Stomach (tissue), 9 donors: ENCODE data around the gene BEST1. TPM values are rescaled to one million over a fixed set of nuclear protein-coding genes. Genes with fewer than 3 reads are reported as not detected.
A peak's percentile ranks its signal among the peaks of the same experiment; 100 is the strongest.

Experiments
- DNase-seq, 2 donors: peaks; one replicate each; pipeline versions ENCODE4 v3.0.0 to v3.0.0-alpha.2; 2013 to 2019
- H3K27ac ChIP-seq, 5 donors: fragments of 200-600 bp in 4 of 5; sonication (generic) in 4 of 5; one replicate each; pipeline ENCODE4 v1.5.1; 2013 to 2019; ENCODE audit warnings: mild to moderate bottlenecking in 1 of 5, moderate library complexity in 1 of 5
- H3K27me3 ChIP-seq, 3 donors: fragments of 200-600 bp; sonication (generic); one replicate each; pipeline ENCODE4 v1.5.1; 2017 to 2019; ENCODE audit warnings: mixed run types in 1 of 3
- H3K36me3 ChIP-seq, 4 donors: fragments of 200-600 bp; sonication (generic); 1 replicate in 3 of 4; 2 replicates in 1 of 4; pipeline ENCODE4 v1.5.1; 2016 to 2019
- H3K4me1 ChIP-seq, 4 donors: fragments of 200-600 bp; sonication (generic); one replicate each; pipeline ENCODE4 v1.5.1; 2016 to 2019
- H3K4me3 ChIP-seq, 4 donors: fragments of 200-600 bp; sonication (generic) in 3 of 4; one replicate each; pipeline ENCODE4 v1.5.1; 2016 to 2019; ENCODE audit warnings: mild to moderate bottlenecking in 1 of 4
- H3K9me3 ChIP-seq, 4 donors: fragments of 200-600 bp; sonication (generic); one replicate each; pipeline ENCODE4 v1.5.1; 2016 to 2019
- EP300 ChIP-seq: sonication (generic); formaldehyde crosslinking; IDR thresholded peaks from one replicate; pipeline ENCODE4 v1.6.1; 2017; ENCODE audit warnings: antibody characterized with exemption
- POLR2A ChIP-seq, 4 donors: fragments of 450-650 bp; IDR thresholded peaks; one replicate each; pipeline ENCODE4 v1.6.1; 2016; ENCODE audit warnings: antibody characterized with exemption in 4 of 4, control low read depth in 2 of 4, mild to moderate bottlenecking in 1 of 4, moderate library complexity in 1 of 4
- POLR2AphosphoS5 ChIP-seq, 3 donors: sonication (generic); formaldehyde crosslinking; IDR thresholded peaks; one replicate each; pipeline ENCODE4 v1.6.1; 2016; ENCODE audit warnings: antibody characterized with exemption in 3 of 3
- WGBS, 5 donors: extraction: QIAGEN DNeasy Blood & Tissue Kit in 3 of 5; methylation state at CpG; one replicate each; pipeline versions ENCODE4 v1.1.5 to v1.1.7; 2013 to 2018; 5-methylcytosine and 5-hydroxymethylcytosine counted together
- intact Hi-C: fragments of 100-400 bp; cut with DNase I; formaldehyde crosslinking; loops from one replicate; pipeline ENCODE4 v1.15.1; 2023; ENCODE audit warnings: low total_unique reads
- polyA plus RNA-seq, 3 donors: library from polyadenylated mRNA; stranded (reverse); fragments of 200-250 nt; gene quantifications; one replicate each; pipeline ENCODE4 v1.2.3, GENCODE V29; 2013
- total RNA-seq, 5 donors: library from RNA; depleted of rRNA; stranded (reverse); fragments of >200 nt; gene quantifications; one replicate each; pipeline versions ENCODE4 v1.1.0 to v1.2.3, GENCODE V29; 2014 to 2016
- TF ChIP-seq, protein P1 (sequence below), 7 experiments: fragments of 450-650 bp in 4 of 7; fragments of 200-600 bp in 3 of 7; sonication (generic) in 3 of 7; IDR thresholded peaks; one replicate each; pipeline ENCODE4 v1.5.1; 2016 to 2019; ENCODE audit warnings: antibody characterized with exemption in 7 of 7, control low read depth in 2 of 7, mild to moderate bottlenecking in 1 of 7
- donor health status: healthy with polysubstance abuse.
- donor health status: Bipolar disorder and iron deficiency.
- donor health status: healthy.

BEST1 gene
- total and polyA plus RNA-seq, 8 donors, result 1.2 to 27.4 (median 3.7) TPM; not detected in 1

DNA sequence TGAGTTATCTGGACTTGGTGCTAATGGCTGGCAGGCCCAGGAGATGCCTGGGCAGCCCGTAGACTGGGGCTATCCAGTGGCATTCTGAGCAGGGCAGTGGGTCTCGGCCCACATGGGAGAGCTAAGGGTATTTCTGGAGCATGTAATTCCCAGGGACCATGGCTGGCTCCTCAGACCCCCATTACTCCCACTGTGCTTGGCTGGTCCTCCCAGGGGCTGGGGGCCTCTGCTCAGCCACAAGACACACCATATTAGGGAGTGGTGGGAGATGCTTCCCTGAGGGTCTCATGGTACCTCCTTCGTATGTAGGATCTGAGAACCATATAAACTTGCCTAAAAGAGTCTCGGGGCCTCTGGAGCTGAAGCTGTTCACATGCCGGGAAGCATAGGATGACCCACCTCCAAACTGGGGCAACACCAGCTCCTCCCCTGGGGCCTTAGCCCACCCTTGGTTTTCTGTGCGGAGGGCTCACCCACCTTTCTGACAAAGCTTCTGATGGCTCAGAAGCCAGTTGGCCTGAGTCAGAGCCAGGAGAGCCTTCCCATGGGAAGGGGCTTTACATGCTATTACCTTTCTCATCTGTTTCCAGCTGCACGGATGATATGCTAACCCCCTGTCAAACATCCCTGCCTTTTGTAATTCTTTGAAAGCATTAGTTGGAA, 26.8 kb downstream of the BEST1 start:
- peak overlapping the region; percentile 53 to 100 (median 99) for H3K27ac ChIP-seq

DNA sequence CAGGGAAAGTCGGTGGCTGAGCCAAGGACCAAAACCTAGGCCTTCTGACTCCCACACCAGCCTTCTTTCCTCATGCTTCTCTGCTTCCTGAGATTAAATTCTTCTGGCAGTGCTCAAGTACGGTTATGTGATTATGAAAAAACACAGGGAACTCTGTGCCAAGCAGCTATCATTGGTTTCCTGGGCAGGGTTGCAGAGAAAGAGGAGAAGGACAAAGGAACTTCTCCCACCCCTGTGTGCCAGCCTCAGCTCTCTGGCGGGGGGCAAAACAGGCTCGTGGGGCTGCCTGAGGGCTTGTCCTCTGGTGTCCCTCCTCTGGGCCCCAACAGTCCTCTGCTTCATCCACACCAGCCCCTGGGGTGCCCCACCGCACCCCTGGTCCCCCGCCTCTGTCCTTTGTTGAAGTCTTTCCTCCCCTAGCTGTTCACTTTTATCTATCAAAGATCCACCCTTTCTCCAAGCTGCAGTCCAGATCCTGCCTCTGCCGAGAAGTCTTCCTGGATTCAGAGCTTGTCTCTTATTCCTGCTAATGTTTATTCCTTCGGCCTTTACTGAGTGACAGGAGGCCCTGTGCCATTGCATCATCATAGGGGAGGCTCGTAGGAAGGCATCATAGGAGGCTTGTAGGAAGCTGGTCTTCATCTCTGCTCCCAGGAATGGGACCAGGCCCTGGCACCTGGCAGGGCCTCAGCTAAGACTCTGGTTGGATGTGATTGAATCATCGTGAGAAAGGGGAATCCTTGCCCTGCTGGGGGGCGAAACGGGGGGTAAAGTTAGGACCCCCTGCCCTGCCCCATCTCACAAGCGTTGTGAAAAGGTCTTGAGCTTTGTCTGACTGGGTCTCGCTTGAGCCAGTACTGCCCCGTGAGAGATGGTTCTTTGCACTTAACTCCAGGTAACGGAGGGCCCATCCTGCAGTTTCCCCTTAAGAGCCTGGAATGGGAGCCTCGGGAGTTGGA, 28.8 kb downstream of the BEST1 start:
- 57 to 67% (median 62%) methylated on average over 17 of the region's 17 CpGs for WGBS, 5 donors
- no peaks in the 10 kb centered on the region for H3K9me3 ChIP-seq
- intact Hi-C loops, result no loop called here
- no peak overlapping the region for H3K4me3 ChIP-seq
- peak in 1 of 2 donors; percentile 60 for DNase-seq
- no peaks in the 10 kb centered on the region for H3K27me3 ChIP-seq
- H3K36me3 ChIP-seq, result no peaks in the 10 kb centered on the region
- peaks cover 54 to 68% (median 57%) of the 10 kb centered on the region in 4 donors for H3K4me1 ChIP-seq
- peak overlapping the region; percentile 87 to 100 (median 99) for H3K27ac ChIP-seq
- TF ChIP-seq POLR2A (IDR thresholded peaks at IDR 0.05) (no peak), EP300 (no peak), POLR2AphosphoS5 (IDR thresholded peaks at IDR 0.05) (peak in 2 of 3 donors; percentile 40 to 54)
- TF ChIP-seq, protein P1, sequence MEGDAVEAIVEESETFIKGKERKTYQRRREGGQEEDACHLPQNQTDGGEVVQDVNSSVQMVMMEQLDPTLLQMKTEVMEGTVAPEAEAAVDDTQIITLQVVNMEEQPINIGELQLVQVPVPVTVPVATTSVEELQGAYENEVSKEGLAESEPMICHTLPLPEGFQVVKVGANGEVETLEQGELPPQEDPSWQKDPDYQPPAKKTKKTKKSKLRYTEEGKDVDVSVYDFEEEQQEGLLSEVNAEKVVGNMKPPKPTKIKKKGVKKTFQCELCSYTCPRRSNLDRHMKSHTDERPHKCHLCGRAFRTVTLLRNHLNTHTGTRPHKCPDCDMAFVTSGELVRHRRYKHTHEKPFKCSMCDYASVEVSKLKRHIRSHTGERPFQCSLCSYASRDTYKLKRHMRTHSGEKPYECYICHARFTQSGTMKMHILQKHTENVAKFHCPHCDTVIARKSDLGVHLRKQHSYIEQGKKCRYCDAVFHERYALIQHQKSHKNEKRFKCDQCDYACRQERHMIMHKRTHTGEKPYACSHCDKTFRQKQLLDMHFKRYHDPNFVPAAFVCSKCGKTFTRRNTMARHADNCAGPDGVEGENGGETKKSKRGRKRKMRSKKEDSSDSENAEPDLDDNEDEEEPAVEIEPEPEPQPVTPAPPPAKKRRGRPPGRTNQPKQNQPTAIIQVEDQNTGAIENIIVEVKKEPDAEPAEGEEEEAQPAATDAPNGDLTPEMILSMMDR (IDR thresholded peaks at IDR 0.05), result no peak

More for the DNA sequence above, 26.8 kb downstream of the BEST1 start:
- DNase-seq, result no peak
- Histone ChIP-seq H3K27me3 (no peaks in the 10 kb centered on the region), H3K4me3 (peak overlapping the region in 1 of 4 donors; percentile 17), H3K36me3 (no peaks in the 10 kb centered on the region), H3K9me3 (no peaks in the 10 kb centered on the region), H3K4me1 (peaks cover 70 to 82% (median 75%) of the 10 kb centered on the region in 4 donors)
- 58 to 75% (median 62%) methylated on average over 6 to 7 of the region's 7 CpGs for WGBS, 5 donors
- no peak for TF ChIP-seq POLR2A (IDR thresholded peaks at IDR 0.05)
- no peak for TF ChIP-seq POLR2AphosphoS5 (IDR thresholded peaks at IDR 0.05)
- TF ChIP-seq, protein P1 (IDR thresholded peaks at IDR 0.05), result no peak
- no peak for TF ChIP-seq EP300
- intact Hi-C loops, result no loop called here

DNA sequence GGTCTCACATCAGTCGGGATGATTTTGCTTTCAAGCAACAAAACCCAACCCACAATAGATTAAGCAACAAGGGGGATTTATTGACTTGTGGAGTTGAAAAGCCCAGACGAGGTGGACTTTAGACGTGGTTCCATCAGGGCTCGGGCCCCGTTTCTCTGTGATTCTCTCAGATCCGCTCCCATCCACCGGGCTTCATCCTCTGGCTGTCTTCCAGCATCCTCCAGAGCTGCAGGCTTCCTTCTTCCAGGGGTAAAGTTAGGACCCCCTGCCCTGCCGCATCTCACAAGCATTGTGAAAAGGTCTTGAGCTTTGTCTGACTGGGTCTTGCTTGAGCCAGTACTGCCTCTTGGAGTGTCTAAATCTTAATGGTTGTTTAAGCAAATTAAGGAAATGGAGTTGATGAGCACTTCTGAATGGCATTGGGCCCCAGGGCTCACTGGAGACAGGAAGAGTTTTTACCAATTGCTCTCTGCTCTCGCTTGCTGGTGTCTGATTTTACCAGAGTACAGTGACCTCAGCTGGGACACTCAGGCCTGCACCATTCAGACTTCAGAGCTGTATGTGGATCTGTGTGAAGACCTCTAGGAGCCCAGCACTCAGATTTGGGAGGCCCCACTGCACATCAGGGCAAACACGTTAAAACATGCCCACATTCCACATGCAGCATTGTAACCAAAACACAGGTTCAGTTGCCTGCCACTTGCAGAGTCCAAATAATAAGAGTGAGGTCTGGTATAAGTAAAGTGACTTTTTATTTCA, 30.8 kb downstream of the BEST1 start:
- Histone ChIP-seq H3K4me3 (no peak overlapping the region), H3K36me3 (no peaks in the 10 kb centered on the region), H3K27ac (peak overlapping the region in 1 of 5 donors; percentile 99), H3K27me3 (no peaks in the 10 kb centered on the region), H3K4me1 (peaks cover 37 to 55% (median 43%) of the 10 kb centered on the region in 4 donors), H3K9me3 (no peaks in the 10 kb centered on the region)
- WGBS, 5 donors, result 72 to 86% (median 79%) methylated on average over 10 of the region's 10 CpGs
- no peak for DNase-seq
- no peak for TF ChIP-seq POLR2A (IDR thresholded peaks at IDR 0.05)
- TF ChIP-seq, protein P1 (IDR thresholded peaks at IDR 0.05), result no peak
- no peak for TF ChIP-seq EP300
- no peak for TF ChIP-seq POLR2AphosphoS5 (IDR thresholded peaks at IDR 0.05)
- intact Hi-C loops, result no loop called here

DNA sequence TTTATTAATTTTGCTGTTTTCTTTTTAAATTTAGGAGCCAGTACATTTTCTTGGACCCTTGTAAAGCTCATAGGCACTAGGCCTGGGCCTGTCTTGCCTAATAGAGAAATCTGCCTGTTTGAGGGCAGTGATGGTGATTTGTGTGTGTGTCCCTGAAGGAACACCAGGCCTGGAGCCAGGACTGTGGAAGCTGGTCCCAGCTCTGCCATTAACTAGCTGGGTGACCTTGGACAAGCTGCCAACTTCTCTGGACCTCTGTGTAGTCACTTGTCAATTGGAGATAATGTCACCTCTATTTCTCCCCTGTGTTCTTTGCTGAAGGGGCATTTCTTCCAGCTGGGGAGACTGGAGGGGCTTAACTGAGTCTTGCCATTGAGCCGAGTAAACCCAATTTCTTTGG, 33.3 kb downstream of the BEST1 start:
- TF ChIP-seq POLR2A (IDR thresholded peaks at IDR 0.05), result no peak
- no peak for TF ChIP-seq POLR2AphosphoS5 (IDR thresholded peaks at IDR 0.05)
- DNase-seq, result peak in 1 of 2 donors; percentile 64
- Histone ChIP-seq H3K27ac (peak overlapping the region in 2 of 5 donors; percentile 2 to 22), H3K4me1 (peaks cover 19 to 36% (median 24%) of the 10 kb centered on the region in 4 donors), H3K9me3 (peaks cover 0 to 5% (median 0%) of the 10 kb centered on the region in 4 donors), H3K4me3 (no peak overlapping the region), H3K27me3 (no peaks in the 10 kb centered on the region), H3K36me3 (no peaks in the 10 kb centered on the region)
- intact Hi-C loops, result no loop called here
- WGBS, 5 donors, result 88 to 100% (median 92%) methylated on average over 1 of the region's 1 CpG
